Vagina (tissue), 2 donors: ENCODE data around the gene ITGA11. TPM values are rescaled to one million over a fixed set of nuclear protein-coding genes. Genes with fewer than 3 reads are reported as not detected.

Experiments used
- DNase-seq, 2 donors: peaks; one replicate each; pipeline ENCODE4 v3.0.0-alpha.2; 2017; ENCODE audit errors: extremely low spot score in 2 of 2
- H3K27ac ChIP-seq: fragments of 200-600 bp; sonication (generic); one replicate; pipeline ENCODE4 v1.5.1; 2019
- H3K27me3 ChIP-seq: fragments of 200-600 bp; sonication (generic); one replicate; pipeline ENCODE4 v1.5.1; 2019
- H3K36me3 ChIP-seq, 2 donors: fragments of 200-600 bp; sonication (generic); one replicate each; pipeline ENCODE4 v1.5.1; 2017 to 2019
- H3K4me1 ChIP-seq: fragments of 200-600 bp; sonication (generic); one replicate; pipeline ENCODE4 v1.5.1; 2019
- H3K4me3 ChIP-seq, 2 donors: fragments of 200-600 bp; sonication (generic); 1 replicate in 1 of 2; 2 replicates in 1 of 2; pipeline ENCODE4 v1.5.1; 2016 to 2019
- H3K9me3 ChIP-seq: fragments of 200-600 bp; sonication (generic); one replicate; pipeline ENCODE4 v1.5.1; 2019
- POLR2A ChIP-seq, 2 donors: fragments of 450-650 bp; IDR thresholded peaks; one replicate each; pipeline ENCODE4 v1.6.1; 2017; ENCODE audit warnings: antibody characterized with exemption in 2 of 2, mild to moderate bottlenecking in 2 of 2, moderate library complexity in 2 of 2
- POLR2AphosphoS5 ChIP-seq, 2 donors: sonication (generic); formaldehyde crosslinking; IDR thresholded peaks; one replicate each; pipeline ENCODE4 v1.9.0; 2017; ENCODE audit warnings: antibody characterized with exemption in 2 of 2, mild to moderate bottlenecking in 2 of 2, low read depth in 1 of 2; ENCODE audit not compliant: insufficient read depth in 1 of 2
- intact Hi-C: fragments of 100-400 bp; cut with DNase I; formaldehyde crosslinking; loops from one replicate; pipeline ENCODE4 v1.15.1; 2023
- total RNA-seq: library from RNA; depleted of rRNA; stranded (reverse); fragments of >200 nt; gene quantifications from one replicate; pipeline ENCODE4 v1.2.3, GENCODE V29; 2016
- TF ChIP-seq, protein P1 (sequence below), 3 experiments: fragments of 450-650 bp in 2 of 3; fragments of 200-600 bp in 1 of 3; sonication (generic) in 1 of 3; IDR thresholded peaks; one replicate each; pipeline ENCODE4 v1.5.1; 2017 to 2019; ENCODE audit warnings: antibody characterized with exemption in 3 of 3, mild to moderate bottlenecking in 2 of 3, moderate library complexity in 2 of 3

Gene ITGA11
- total RNA-seq, 1 donor from 2014 or later: 15.5 TPM

DNA sequence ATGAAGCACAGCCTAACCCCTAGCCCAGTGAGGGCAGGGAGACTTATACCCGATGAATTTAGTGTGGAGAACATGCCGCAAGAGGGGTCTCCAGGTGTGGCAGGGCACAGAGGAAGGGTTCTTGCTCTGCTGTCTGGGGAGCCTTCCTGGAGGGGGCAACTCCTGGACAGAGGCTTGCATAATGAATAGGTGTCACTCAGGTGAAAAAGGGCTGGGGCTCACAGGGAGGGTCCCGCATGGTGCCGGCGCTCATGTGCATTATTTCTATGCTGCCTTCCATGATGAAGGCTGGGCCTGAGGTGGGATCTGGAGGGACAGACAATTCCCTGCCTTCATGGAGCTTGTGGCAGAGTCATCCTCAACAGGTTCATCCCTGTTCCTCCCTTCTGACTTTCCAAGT, 51.5 kb downstream of the ITGA11 start:
- Histone ChIP-seq H3K4me3 (no peak overlapping the region), H3K4me1 (peaks cover 24% of the 10 kb centered on the region), H3K36me3 (no peaks in the 10 kb centered on the region), H3K27ac (no peak overlapping the region), H3K9me3 (no peaks in the 10 kb centered on the region), H3K27me3 (no peaks in the 10 kb centered on the region)
- DNase-seq: peak in 1 of 2 donors; percentile 64
- no peak for TF ChIP-seq POLR2AphosphoS5 (IDR thresholded peaks at IDR 0.05; ENCODE audit: insufficient read depth in 1 of 2, low read depth in 1 of 2)
- intact Hi-C loops: no loop called here

DNA sequence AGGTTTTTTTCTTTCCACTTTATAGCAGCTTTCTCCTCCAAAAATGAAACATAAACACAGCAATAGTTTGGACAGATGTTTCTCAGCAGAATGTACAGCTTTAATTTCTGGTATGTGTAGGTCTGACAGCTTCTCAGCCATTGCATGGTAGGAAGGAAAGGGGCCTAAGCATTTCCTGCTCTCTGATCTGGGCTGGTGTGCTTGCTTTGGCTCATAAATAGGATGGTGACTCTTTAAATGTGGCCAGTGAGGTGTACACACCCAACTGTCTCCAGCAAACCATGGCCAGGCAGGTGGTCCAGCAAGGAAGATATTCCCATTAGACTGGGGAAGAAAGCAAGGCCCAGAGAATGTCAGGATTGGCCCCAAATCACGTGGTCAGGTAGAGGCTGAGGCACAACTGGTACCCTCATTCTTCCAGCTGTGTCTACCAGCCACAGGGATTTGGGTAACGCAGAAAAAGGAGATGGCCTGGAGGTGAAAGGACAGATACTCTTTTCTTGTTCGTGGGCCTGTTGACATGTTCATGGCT, 52.1 kb downstream of the ITGA11 start:
- peak; percentile 52 for DNase-seq
- intact Hi-C loops: no loop called here
- H3K4me1 ChIP-seq: peaks cover 18% of the 10 kb centered on the region
- H3K27me3 ChIP-seq: no peaks in the 10 kb centered on the region
- H3K36me3 ChIP-seq: no peaks in the 10 kb centered on the region
- no peaks in the 10 kb centered on the region for H3K9me3 ChIP-seq
- H3K4me3 ChIP-seq: no peak overlapping the region
- TF ChIP-seq POLR2AphosphoS5 (IDR thresholded peaks at IDR 0.05; ENCODE audit: insufficient read depth in 1 of 2, low read depth in 1 of 2) (no peak), POLR2A (IDR thresholded peaks at IDR 0.05) (no peak)
- TF ChIP-seq, protein P1, sequence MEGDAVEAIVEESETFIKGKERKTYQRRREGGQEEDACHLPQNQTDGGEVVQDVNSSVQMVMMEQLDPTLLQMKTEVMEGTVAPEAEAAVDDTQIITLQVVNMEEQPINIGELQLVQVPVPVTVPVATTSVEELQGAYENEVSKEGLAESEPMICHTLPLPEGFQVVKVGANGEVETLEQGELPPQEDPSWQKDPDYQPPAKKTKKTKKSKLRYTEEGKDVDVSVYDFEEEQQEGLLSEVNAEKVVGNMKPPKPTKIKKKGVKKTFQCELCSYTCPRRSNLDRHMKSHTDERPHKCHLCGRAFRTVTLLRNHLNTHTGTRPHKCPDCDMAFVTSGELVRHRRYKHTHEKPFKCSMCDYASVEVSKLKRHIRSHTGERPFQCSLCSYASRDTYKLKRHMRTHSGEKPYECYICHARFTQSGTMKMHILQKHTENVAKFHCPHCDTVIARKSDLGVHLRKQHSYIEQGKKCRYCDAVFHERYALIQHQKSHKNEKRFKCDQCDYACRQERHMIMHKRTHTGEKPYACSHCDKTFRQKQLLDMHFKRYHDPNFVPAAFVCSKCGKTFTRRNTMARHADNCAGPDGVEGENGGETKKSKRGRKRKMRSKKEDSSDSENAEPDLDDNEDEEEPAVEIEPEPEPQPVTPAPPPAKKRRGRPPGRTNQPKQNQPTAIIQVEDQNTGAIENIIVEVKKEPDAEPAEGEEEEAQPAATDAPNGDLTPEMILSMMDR (IDR thresholded peaks at IDR 0.05): no peak
- no peak overlapping the region for H3K27ac ChIP-seq

DNA sequence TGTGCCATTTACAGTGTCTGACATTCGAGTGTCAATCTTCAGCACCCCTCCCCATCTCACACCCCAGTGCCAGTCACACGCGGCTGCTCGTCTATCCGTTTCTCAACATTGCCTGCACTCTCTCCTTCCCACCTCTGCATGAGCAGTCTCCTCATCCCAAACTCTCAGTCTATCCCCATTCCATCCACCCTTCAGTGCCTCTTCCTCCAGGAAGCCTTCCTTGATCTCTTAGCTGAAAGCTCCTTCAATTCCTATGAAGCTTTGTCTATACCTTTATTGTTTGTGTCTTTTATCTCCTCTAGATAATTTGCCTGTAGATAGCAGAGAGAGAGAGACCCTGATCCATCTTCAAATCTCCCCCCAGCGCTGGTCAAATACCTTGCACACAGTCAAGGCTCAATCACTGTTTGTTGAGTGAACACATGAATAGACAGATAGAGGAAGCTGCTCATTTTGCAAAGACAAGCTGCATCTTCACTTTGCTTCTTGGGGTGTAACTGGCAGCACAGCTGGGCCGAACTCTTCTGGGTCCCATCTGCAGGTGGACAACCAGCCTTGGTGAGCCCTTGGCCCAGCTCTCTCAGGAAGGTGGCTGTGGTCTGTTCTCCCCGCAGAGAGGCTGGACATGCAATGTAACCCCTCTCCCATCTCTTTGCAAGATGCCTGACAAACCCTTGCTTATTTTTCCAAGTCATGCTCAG, 52.8 kb downstream of the ITGA11 start:
- H3K27ac ChIP-seq: no peak overlapping the region
- no peak overlapping the region for H3K4me3 ChIP-seq
- no peaks in the 10 kb centered on the region for H3K27me3 ChIP-seq
- H3K9me3 ChIP-seq: no peaks in the 10 kb centered on the region
- H3K36me3 ChIP-seq: no peaks in the 10 kb centered on the region
- TF ChIP-seq POLR2A (IDR thresholded peaks at IDR 0.05) (no peak), POLR2AphosphoS5 (IDR thresholded peaks at IDR 0.05; ENCODE audit: insufficient read depth in 1 of 2, low read depth in 1 of 2) (no peak)
- TF ChIP-seq, protein P1 (IDR thresholded peaks at IDR 0.05): no peak
- peaks cover 13% of the 10 kb centered on the region for H3K4me1 ChIP-seq
- peak in 1 of 2 donors; percentile 49 for DNase-seq
- intact Hi-C loops: no loop called here

DNA sequence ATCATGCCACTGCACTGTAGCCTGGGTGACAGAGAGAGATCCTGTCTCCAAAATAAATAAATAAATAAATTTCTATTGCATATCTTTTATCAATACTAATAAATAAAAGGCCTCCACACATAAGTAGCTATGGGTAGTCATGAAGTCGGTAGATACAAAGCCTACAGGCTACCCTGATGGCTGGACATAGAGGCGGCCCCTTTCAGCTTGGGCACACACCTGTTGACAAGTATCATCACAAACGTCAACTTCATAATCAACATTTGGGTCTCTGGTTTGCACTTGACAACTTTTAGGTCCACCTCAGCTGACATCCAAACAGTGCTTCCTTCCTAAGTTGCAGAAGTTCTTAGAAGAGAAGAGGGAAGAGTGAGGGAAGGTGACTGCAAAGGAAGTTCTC, 53.4 kb downstream of the ITGA11 start:
- TF ChIP-seq POLR2A (IDR thresholded peaks at IDR 0.05) (no peak), POLR2AphosphoS5 (IDR thresholded peaks at IDR 0.05; ENCODE audit: insufficient read depth in 1 of 2, low read depth in 1 of 2) (no peak)
- TF ChIP-seq, protein P1 (IDR thresholded peaks at IDR 0.05): no peak
- no peaks in the 10 kb centered on the region for H3K27me3 ChIP-seq
- no peak overlapping the region for H3K27ac ChIP-seq
- no peak overlapping the region for H3K4me3 ChIP-seq
- peak in 1 of 2 donors; percentile 52 for DNase-seq
- intact Hi-C loops: no loop called here
- no peaks in the 10 kb centered on the region for H3K9me3 ChIP-seq
- H3K4me1 ChIP-seq: peaks cover 7% of the 10 kb centered on the region
- H3K36me3 ChIP-seq: no peaks in the 10 kb centered on the region

DNA sequence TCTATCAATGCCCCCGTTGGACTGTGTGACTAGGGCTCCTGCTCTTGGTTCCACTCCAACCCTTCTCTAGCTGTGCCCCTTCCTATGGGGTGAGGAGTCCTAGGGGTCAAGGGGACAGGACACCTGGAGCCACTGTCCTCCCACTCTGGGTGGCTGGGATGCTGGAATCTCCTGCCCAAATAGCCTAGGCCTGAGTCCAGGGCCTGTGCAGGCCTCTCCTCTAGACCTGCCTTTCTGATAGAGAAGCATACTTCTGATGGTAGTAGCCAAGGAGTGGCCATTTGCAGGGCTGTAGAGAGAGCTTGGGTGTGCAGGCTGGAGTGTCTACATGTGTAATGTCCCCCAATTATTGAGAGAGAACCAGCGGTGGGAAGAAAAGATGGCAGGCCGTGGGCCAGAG, 54.2 kb downstream of the ITGA11 start:
- no peaks in the 10 kb centered on the region for H3K36me3 ChIP-seq
- H3K9me3 ChIP-seq: no peaks in the 10 kb centered on the region
- H3K4me3 ChIP-seq: no peak overlapping the region
- H3K27me3 ChIP-seq: no peaks in the 10 kb centered on the region
- intact Hi-C loops: no loop called here
- no peak overlapping the region for H3K27ac ChIP-seq
- H3K4me1 ChIP-seq: no peaks in the 10 kb centered on the region
- peak; percentile 31 to 34 for DNase-seq
- TF ChIP-seq, protein P1 (IDR thresholded peaks at IDR 0.05): no peak
- TF ChIP-seq POLR2A (IDR thresholded peaks at IDR 0.05) (no peak), POLR2AphosphoS5 (IDR thresholded peaks at IDR 0.05; ENCODE audit: insufficient read depth in 1 of 2, low read depth in 1 of 2) (no peak)
